Astrocyte of the spinal cord (primary cell): ENCODE data around the gene PPP2R2D.
A peak's percentile ranks its signal among the peaks of the same experiment; 100 is the strongest.

ENCODE experiments used
- DNase-seq: peaks from one replicate; pipeline ENCODE4 v3.0.0; 2011; ENCODE audit warnings: low read depth, low spot score
- H3K4me3 ChIP-seq: 2 replicates; pipeline ENCODE4 v1.5.1; 2011; ENCODE audit warnings: low read depth, mild to moderate bottlenecking, low read length, moderate library complexity
- CTCF ChIP-seq: IDR thresholded peaks from 2 replicates; pipeline ENCODE4 v1.5.1; 2012; ENCODE audit warnings: low read depth, mild to moderate bottlenecking, low read length, inconsistent platforms
- in situ Hi-C: cut with HindIII; loops from 2 replicates; pipeline ENCODE4 v1.10.0; 2017; ENCODE audit warnings: low sequenced_read_pairs

PPP2R2D gene

GRCh38 chr10:131872827-131873375 lies 27.9 kb upstream of the PPP2R2D start:
- in situ Hi-C loops, result no loop called here
- TF ChIP-seq CTCF, result no peak
- no peak overlapping the region for H3K4me3 ChIP-seq
- DNase-seq, result no peak

- in situ Hi-C loops, result no loop called here
- no peak overlapping the region for H3K4me3 ChIP-seq
- TF ChIP-seq CTCF, result peak; percentile 83
- DNase-seq, result peak; percentile 68
Observed at GRCh38 chr10:131874991-131875451, 25.8 kb upstream of the PPP2R2D start.

GRCh38 chr10:131875501-131875900 lies 25.3 kb upstream of the PPP2R2D start:
- no peak for DNase-seq
- in situ Hi-C loops, result no loop called here
- H3K4me3 ChIP-seq, result no peak overlapping the region
- TF ChIP-seq CTCF, result no peak

GRCh38 chr10:131876017-131876416 lies 24.8 kb upstream of the PPP2R2D start:
- H3K4me3 ChIP-seq, result no peak overlapping the region
- TF ChIP-seq CTCF, result no peak
- in situ Hi-C loops, result no loop called here
- no peak for DNase-seq

- in situ Hi-C loops, result no loop called here
- no peak for TF ChIP-seq CTCF
- H3K4me3 ChIP-seq, result no peak overlapping the region
- no peak for DNase-seq
Observed at GRCh38 chr10:131876508-131876907, 24.3 kb upstream of the PPP2R2D start.

GRCh38 chr10:131880016-131880590 lies 20.7 kb upstream of the PPP2R2D start:
- no peak overlapping the region for H3K4me3 ChIP-seq
- no peak for TF ChIP-seq CTCF
- DNase-seq, result no peak
- in situ Hi-C loops, result no loop called here
